Neural cell (in vitro differentiated cells): ENCODE results near the gene SVOPL.

Experiments used
- CTCF ChIP-seq: fragments of 450-650 bp; IDR thresholded peaks from 2 replicates; pipeline ENCODE4 v1.5.1; 2014; ENCODE audit warnings: antibody characterized with exemption, mild to moderate bottlenecking, moderate library complexity; ENCODE audit not compliant: poor library complexity, severe bottlenecking
- EP300 ChIP-seq: fragments of 450-650 bp; conservative IDR thresholded peaks from 2 replicates; pipeline ENCODE4 v1.6.1; 2014; ENCODE audit warnings: antibody characterized with exemption, mild to moderate bottlenecking, moderate library complexity; ENCODE audit not compliant: poor library complexity, severe bottlenecking
- EZH2 ChIP-seq: fragments of 200-600, 300-800 bp; shearing (Covaris generic), sonication (generic); IDR thresholded peaks from 2 replicates; pipeline ENCODE4 v1.6.1; 2014; ENCODE audit warnings: antibody characterized with exemption, low read length, borderline replicate concordance, mild to moderate bottlenecking; ENCODE audit not compliant: insufficient read depth, poor library complexity, severe bottlenecking
- MXI1 ChIP-seq: fragments of 450-650 bp; conservative IDR thresholded peaks from 2 replicates; pipeline ENCODE4 v1.6.1; 2014; ENCODE audit warnings: antibody characterized with exemption, mild to moderate bottlenecking; ENCODE audit not compliant: poor library complexity, severe bottlenecking
- POLR2AphosphoS5 ChIP-seq: IDR thresholded peaks from 2 replicates; pipeline ENCODE4 v1.6.1; 2012
- RAD21 ChIP-seq: fragments of 450-650 bp; conservative IDR thresholded peaks from 2 replicates; pipeline ENCODE4 v1.6.1; 2014; ENCODE audit warnings: antibody characterized with exemption, mild to moderate bottlenecking, moderate library complexity
- REST ChIP-seq: IDR thresholded peaks from 2 replicates; pipeline ENCODE4 v1.6.1; 2012; ENCODE audit warnings: borderline replicate concordance
- SMC3 ChIP-seq: fragments of 450-650 bp; conservative IDR thresholded peaks from 2 replicates; pipeline ENCODE4 v1.6.1; 2014; ENCODE audit warnings: antibody characterized with exemption, mild to moderate bottlenecking, moderate library complexity; ENCODE audit not compliant: poor library complexity
- TAF1 ChIP-seq: IDR thresholded peaks from 2 replicates; pipeline ENCODE4 v1.6.1; 2012; ENCODE audit warnings: low read depth

DNA sequence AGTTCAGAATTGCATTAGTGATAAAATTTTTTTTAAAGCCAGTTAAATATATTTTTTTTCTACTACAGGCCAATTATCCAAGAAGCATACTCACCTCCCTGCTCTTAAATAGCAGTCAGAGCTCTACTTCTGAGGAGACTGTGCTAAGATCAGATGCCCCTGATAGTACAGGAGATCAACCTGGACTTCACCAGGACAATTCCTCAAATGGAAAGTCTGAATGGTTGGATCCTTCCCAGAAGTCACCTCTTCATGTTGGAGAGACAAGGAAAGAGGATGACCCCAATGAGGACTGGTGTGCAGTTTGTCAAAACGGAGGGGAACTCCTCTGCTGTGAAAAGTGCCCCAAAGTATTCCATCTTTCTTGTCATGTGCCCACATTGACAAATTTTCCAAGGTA is 122.0 kb downstream of the SVOPL start:
- TF ChIP-seq CTCF (no peak), EZH2 (no peak), SMC3 (no peak), REST (no peak), POLR2AphosphoS5 (no peak), TAF1 (no peak), RAD21 (no peak), EP300 (no peak), MXI1 (no peak)
